GM23248 (cell line): ENCODE results near the gene LRRC61. TPM values are rescaled to one million over a fixed set of nuclear protein-coding genes. Genes with fewer than 3 reads are reported as not detected.

Source experiments
- DNase-seq: peaks from one replicate; pipeline ENCODE4 v3.0.0-alpha.2; 2015
- H2AFZ ChIP-seq: fragments of 200-600 bp; sonication (generic); 2 replicates; pipeline ENCODE4 v1.6.1; 2016; ENCODE audit warnings: antibody characterized with exemption
- H3F3A ChIP-seq: fragments of 200-600 bp; sonication (generic); 2 replicates; pipeline ENCODE4 v1.6.1; 2016; ENCODE audit warnings: mild to moderate bottlenecking, antibody characterized with exemption, mixed run types; ENCODE audit not compliant: insufficient read depth
- H3K27ac ChIP-seq: fragments of 200-600 bp; sonication (generic); 2 replicates; pipeline ENCODE4 v1.5.1; 2016; ENCODE audit warnings: mild to moderate bottlenecking
- H3K27me3 ChIP-seq: fragments of 200-600 bp; sonication (generic); replicated peaks from 2 replicates; pipeline ENCODE4 v1.6.1; 2016; ENCODE audit warnings: mild to moderate bottlenecking; ENCODE audit not compliant: insufficient read depth
- H3K36me3 ChIP-seq: fragments of 200-600 bp; sonication (generic); 2 replicates; pipeline ENCODE4 v1.6.1; 2016; ENCODE audit warnings: low read depth, mild to moderate bottlenecking
- H3K4me1 ChIP-seq: fragments of 200-600 bp; sonication (generic); 2 replicates; pipeline ENCODE4 v1.6.1; 2016; ENCODE audit warnings: mild to moderate bottlenecking; ENCODE audit not compliant: insufficient read depth
- H3K4me2 ChIP-seq: fragments of 200-600 bp; sonication (generic); one replicate; pipeline ENCODE4 v1.6.1; 2016; ENCODE audit warnings: mild to moderate bottlenecking; ENCODE audit not compliant: unreplicated experiment
- H3K4me3 ChIP-seq: fragments of 200-600 bp; sonication (generic); 2 replicates; pipeline ENCODE4 v1.5.1; 2016; ENCODE audit warnings: mild to moderate bottlenecking
- H3K79me2 ChIP-seq: fragments of 200-600 bp; sonication (generic); 2 replicates; pipeline ENCODE4 v1.6.1; 2016; ENCODE audit warnings: mild to moderate bottlenecking; ENCODE audit not compliant: insufficient read depth
- H3K9ac ChIP-seq: fragments of 200-600 bp; sonication (generic); 2 replicates; pipeline ENCODE4 v1.6.1; 2016; ENCODE audit warnings: mild to moderate bottlenecking
- H3K9me2 ChIP-seq: fragments of 200-600 bp; sonication (generic); 2 replicates; pipeline ENCODE4 v1.6.1; 2016; ENCODE audit warnings: mixed run types, mild to moderate bottlenecking, moderate library complexity; ENCODE audit not compliant: insufficient read depth
- H3K9me3 ChIP-seq: fragments of 200-600 bp; sonication (generic); one replicate; pipeline ENCODE4 v1.6.1; 2017; ENCODE audit warnings: low read depth
- H4K20me1 ChIP-seq: fragments of 200-600 bp; sonication (generic); 2 replicates; pipeline ENCODE4 v1.6.0; 2016; ENCODE audit not compliant: insufficient read depth
- EZH2 ChIP-seq: fragments of 200-600 bp; sonication (generic); IDR thresholded peaks from 2 replicates; pipeline ENCODE4 v1.6.1; 2018; ENCODE audit warnings: antibody characterized with exemption, mild to moderate bottlenecking; ENCODE audit not compliant: insufficient read depth, poor library complexity, severe bottlenecking
- EZH2phosphoT487 ChIP-seq: fragments of 200-600 bp; sonication (generic); IDR thresholded peaks from 2 replicates; pipeline ENCODE4 v1.6.1; 2018; ENCODE audit warnings: antibody characterized with exemption, moderate library complexity, mild to moderate bottlenecking, low read depth; ENCODE audit not compliant: insufficient read depth
- WGBS, 2 experiments: methylation state at CpG; one replicate each; pipeline ENCODE4 v1.1.6; 2015 to 2017; ENCODE audit warnings: low lambda C conversion rate in 2 of 2, low coverage in 1 of 2; ENCODE audit errors: missing lambda C conversion rate in 2 of 2; 5-methylcytosine and 5-hydroxymethylcytosine counted together
- in situ Hi-C: fragments of 300-500 bp; cut with MboI; formaldehyde crosslinking; loops from 2 replicates; pipeline ENCODE4 v1.15.0; 2020
- polyA plus RNA-seq: library from polyadenylated mRNA; unstranded; fragments of >200 nt; fragmentation: Nextera tagmentation; extraction: Ambion mirVana; gene quantifications from 2 replicates; pipeline ENCODE4 v1.2.1, GENCODE V29; 2016
- total RNA-seq: library from RNA; depleted of rRNA; stranded (reverse); fragments of >200 nt; shearing (Covaris generic); gene quantifications from 2 replicates; pipeline ENCODE4 v1.2.3, GENCODE V29; 2014

Gene LRRC61
- total and polyA plus RNA-seq, 2 experiments from 2014 or later = not detected

- WGBS, 2 experiments = 72 to 73% methylated on average over 9 of the region's 9 CpGs
- H2AFZ ChIP-seq = no peak overlapping the region
- no peaks in the 10 kb centered on the region for H3F3A ChIP-seq
- H3K4me1 ChIP-seq = no peaks in the 10 kb centered on the region
- no peaks in the 10 kb centered on the region for H3K36me3 ChIP-seq
- H3K27ac ChIP-seq = no peak overlapping the region
- no peaks in the 10 kb centered on the region for H3K79me2 ChIP-seq
- peaks cover 26% of the 10 kb centered on the region for H3K27me3 ChIP-seq
- no peaks in the 10 kb centered on the region for H3K9me3 ChIP-seq
- no peak overlapping the region for H3K9ac ChIP-seq
- no peaks in the 10 kb centered on the region for H3K9me2 ChIP-seq
- in situ Hi-C loops = no loop called here
- TF ChIP-seq EZH2phosphoT487 (no peak), EZH2 (no peak)
- DNase-seq = no peak
- H4K20me1 ChIP-seq = no peaks in the 10 kb centered on the region
- H3K4me3 ChIP-seq = no peak overlapping the region
- H3K4me2 ChIP-seq = no peak overlapping the region
Observed at GRCh38 chr7:150342121-150342408, 18.9 kb downstream of the LRRC61 start.

- in situ Hi-C loops = no loop called here
Observed at GRCh38 chr7:150343225-150343624, 20.1 kb downstream of the LRRC61 start.

GRCh38 chr7:150344299-150344698 is 21.1 kb downstream of the LRRC61 start:
- in situ Hi-C loops = no loop called here
- no peak for TF ChIP-seq EZH2phosphoT487
- TF ChIP-seq EZH2 = no peak
- H3K9me2 ChIP-seq = no peaks in the 10 kb centered on the region
- no peaks in the 10 kb centered on the region for H3F3A ChIP-seq
- no peak overlapping the region for H2AFZ ChIP-seq
- H3K4me2 ChIP-seq = no peak overlapping the region
- peaks cover 26% of the 10 kb centered on the region for H3K27me3 ChIP-seq
- H3K9me3 ChIP-seq = no peaks in the 10 kb centered on the region
- no peak overlapping the region for H3K4me3 ChIP-seq
- H3K36me3 ChIP-seq = no peaks in the 10 kb centered on the region
- no peaks in the 10 kb centered on the region for H4K20me1 ChIP-seq
- H3K9ac ChIP-seq = no peak overlapping the region
- H3K4me1 ChIP-seq = no peaks in the 10 kb centered on the region
- no peak for DNase-seq
- H3K27ac ChIP-seq = no peak overlapping the region
- H3K79me2 ChIP-seq = no peaks in the 10 kb centered on the region

More at GRCh38 chr7:150343225-150343624, 20.1 kb downstream of the LRRC61 start:
- Histone ChIP-seq H3K36me3 (no peaks in the 10 kb centered on the region), H3K4me3 (no peak overlapping the region), H3K9me3 (no peaks in the 10 kb centered on the region), H3F3A (no peaks in the 10 kb centered on the region), H3K79me2 (no peaks in the 10 kb centered on the region), H3K9ac (no peak overlapping the region), H3K4me1 (no peaks in the 10 kb centered on the region), H3K27ac (no peak overlapping the region), H4K20me1 (no peaks in the 10 kb centered on the region), H3K9me2 (no peaks in the 10 kb centered on the region), H3K27me3 (peaks cover 26% of the 10 kb centered on the region), H3K4me2 (no peak overlapping the region), H2AFZ (no peak overlapping the region)
- no peak for TF ChIP-seq EZH2
- no peak for TF ChIP-seq EZH2phosphoT487
- DNase-seq = no peak
- 17 to 18% methylated on average over 2 of the region's 2 CpGs for WGBS, 2 experiments

GRCh38 chr7:150345012-150345411 is 21.9 kb downstream of the LRRC61 start:
- no peak overlapping the region for H3K27ac ChIP-seq
- DNase-seq = no peak
- peaks cover 26% of the 10 kb centered on the region for H3K27me3 ChIP-seq
- in situ Hi-C loops = no loop called here
- H3F3A ChIP-seq = no peaks in the 10 kb centered on the region
- WGBS, 2 experiments = 0% methylated on average over 1 of the region's 1 CpG
- no peak overlapping the region for H3K4me2 ChIP-seq
- no peaks in the 10 kb centered on the region for H3K4me1 ChIP-seq
- H3K9me2 ChIP-seq = no peaks in the 10 kb centered on the region
- no peaks in the 10 kb centered on the region for H3K9me3 ChIP-seq
- TF ChIP-seq EZH2 (no peak), EZH2phosphoT487 (no peak)
- no peak overlapping the region for H3K4me3 ChIP-seq
- no peaks in the 10 kb centered on the region for H4K20me1 ChIP-seq
- H2AFZ ChIP-seq = no peak overlapping the region
- no peaks in the 10 kb centered on the region for H3K79me2 ChIP-seq
- H3K9ac ChIP-seq = no peak overlapping the region
- no peaks in the 10 kb centered on the region for H3K36me3 ChIP-seq

GRCh38 chr7:150346922-150347321 is 23.8 kb downstream of the LRRC61 start:
- Histone ChIP-seq H2AFZ (no peak overlapping the region), H3K36me3 (no peaks in the 10 kb centered on the region), H3K9me3 (no peaks in the 10 kb centered on the region), H3K27me3 (peaks cover 18% of the 10 kb centered on the region), H3K27ac (no peak overlapping the region), H4K20me1 (no peaks in the 10 kb centered on the region), H3F3A (no peaks in the 10 kb centered on the region), H3K4me2 (no peak overlapping the region), H3K9me2 (no peaks in the 10 kb centered on the region), H3K4me3 (no peak overlapping the region), H3K4me1 (no peaks in the 10 kb centered on the region), H3K9ac (no peak overlapping the region), H3K79me2 (no peaks in the 10 kb centered on the region)
- no peak for DNase-seq
- in situ Hi-C loops = no loop called here
- no peak for TF ChIP-seq EZH2phosphoT487
- no peak for TF ChIP-seq EZH2
- 49 to 59% methylated on average over 5 of the region's 5 CpGs for WGBS, 2 experiments
